WTC11 (cell line): ENCODE results near the gene RFX7. TPM values are rescaled to one million over a fixed set of nuclear protein-coding genes. Genes with fewer than 3 reads are reported as not detected.

Experiments used
- ATAC-seq: fragments of 200-7000 bp; cut with Tn5 transposase; 2 replicates; pipeline ENCODE4 v1.10.0; 2021; ENCODE audit warnings: mild to moderate bottlenecking, moderate library complexity
- CTCF ChIA-PET: fragments of 300-600 bp; sonication (Branson Sonifier 250); formaldehyde crosslinking; loops from one replicate; lab custom pipeline; 2021; ENCODE audit warnings: antibody characterized with exemption; lab: Charles Lee
- POLR2A ChIA-PET: fragments of 350-600 bp; sonication (Branson Sonifier 250); formaldehyde crosslinking; loops from one replicate; lab custom pipeline; 2021; ENCODE audit warnings: antibody characterized with exemption; lab: Charles Lee
- DNase-seq: peaks from one replicate; pipeline ENCODE4 v3.0.0; 2021; ENCODE audit warnings: low spot score
- H3K27ac Mint-ChIP-seq: 2 replicates; pipeline ENCODE4 v1.8.0; 2021; ENCODE audit warnings: mixed read lengths
- H3K27me3 Mint-ChIP-seq: 2 replicates; pipeline ENCODE4 v1.8.0; 2021; ENCODE audit warnings: low read depth, mild to moderate bottlenecking, moderate library complexity, mixed read lengths
- H3K36me3 Mint-ChIP-seq: 2 replicates; pipeline ENCODE4 v1.8.0; 2021; ENCODE audit warnings: mixed read lengths
- H3K4me1 Mint-ChIP-seq: 2 replicates; pipeline ENCODE4 v1.8.0; 2022; ENCODE audit warnings: mixed read lengths
- H3K4me3 Mint-ChIP-seq: 2 replicates; pipeline ENCODE4 v1.8.0; 2021; ENCODE audit warnings: mild to moderate bottlenecking, moderate library complexity, mixed read lengths
- H3K9me3 Mint-ChIP-seq: 2 replicates; pipeline ENCODE4 v1.8.0; 2021; ENCODE audit warnings: mixed read lengths
- E2F5 ChIP-seq: sonication (generic); formaldehyde crosslinking; IDR thresholded peaks from 2 replicates; pipeline ENCODE4 v1.8.1; 2022; ENCODE audit warnings: mild to moderate bottlenecking, moderate library complexity, missing genetic modification reagents
- ERG ChIP-seq: fragments of 250-450 bp; sonication (Bioruptor Pico); IDR thresholded peaks from 2 replicates; pipeline ENCODE4 v1.8.0; 2021; ENCODE audit warnings: mild to moderate bottlenecking
- ESRRA ChIP-seq: sonication (generic); formaldehyde crosslinking; IDR thresholded peaks from 2 replicates; pipeline ENCODE4 v1.8.1; 2022; ENCODE audit warnings: mild to moderate bottlenecking, missing genetic modification reagents, borderline replicate concordance
- FOXK1 ChIP-seq: sonication (generic); formaldehyde crosslinking; IDR thresholded peaks from 2 replicates; pipeline ENCODE4 v1.8.0; 2022; ENCODE audit warnings: mild to moderate bottlenecking, moderate library complexity, missing genetic modification reagents
- FOXP1 ChIP-seq: sonication (generic); formaldehyde crosslinking; IDR thresholded peaks from 2 replicates; pipeline ENCODE4 v1.8.0; 2022; ENCODE audit warnings: missing genetic modification reagents, mild to moderate bottlenecking, moderate library complexity, borderline replicate concordance
- GABPB1 ChIP-seq: sonication (generic); formaldehyde crosslinking; IDR thresholded peaks from 2 replicates; pipeline ENCODE4 v1.8.1; 2023; ENCODE audit warnings: mild to moderate bottlenecking, missing genetic modification reagents
- HMGA2 ChIP-seq: fragments of 250-450 bp; sonication (Bioruptor Pico); IDR thresholded peaks from 2 replicates; pipeline ENCODE4 v1.4.0; 2021; ENCODE audit warnings: mild to moderate bottlenecking, moderate library complexity
- IRF1 ChIP-seq: sonication (generic); formaldehyde crosslinking; IDR thresholded peaks from 2 replicates; pipeline ENCODE4 v1.8.0; 2023; ENCODE audit warnings: missing genetic modification reagents
- NR2C2 ChIP-seq: sonication (generic); formaldehyde crosslinking; IDR thresholded peaks from 2 replicates; pipeline ENCODE4 v1.8.0; 2022; ENCODE audit warnings: mild to moderate bottlenecking, missing genetic modification reagents
- PRRX2 ChIP-seq: fragments of 250-450 bp; sonication (Bioruptor Pico); IDR thresholded peaks from 2 replicates; pipeline ENCODE4 v1.8.0; 2021; ENCODE audit warnings: mild to moderate bottlenecking
- SMAD3 ChIP-seq: sonication (generic); formaldehyde crosslinking; IDR thresholded peaks from 2 replicates; pipeline ENCODE4 v1.8.0; 2022; ENCODE audit warnings: missing genetic modification reagents, mild to moderate bottlenecking, borderline replicate concordance
- SMAD4 ChIP-seq: sonication (generic); formaldehyde crosslinking; IDR thresholded peaks from 2 replicates; pipeline ENCODE4 v1.8.0; 2022; ENCODE audit warnings: mild to moderate bottlenecking, missing genetic modification reagents
- TEAD1 ChIP-seq: sonication (generic); formaldehyde crosslinking; IDR thresholded peaks from 2 replicates; pipeline ENCODE4 v1.8.0; 2022; ENCODE audit warnings: mild to moderate bottlenecking, missing genetic modification reagents
- TEAD4 ChIP-seq: sonication (generic); formaldehyde crosslinking; IDR thresholded peaks from 2 replicates; pipeline ENCODE4 v1.8.0; 2022; ENCODE audit warnings: mild to moderate bottlenecking, missing genetic modification reagents
- ZBTB43 ChIP-seq: sonication (generic); formaldehyde crosslinking; IDR thresholded peaks from 2 replicates; pipeline ENCODE4 v1.8.1; 2023; ENCODE audit warnings: mild to moderate bottlenecking, missing genetic modification reagents
- ZNF121 ChIP-seq: sonication (generic); formaldehyde crosslinking; IDR thresholded peaks from 2 replicates; pipeline ENCODE4 v1.8.0; 2023; ENCODE audit warnings: missing genetic modification reagents
- ZNF138 ChIP-seq: sonication (generic); formaldehyde crosslinking; conservative IDR thresholded peaks from 2 replicates; pipeline ENCODE4 v1.8.1; 2022; ENCODE audit warnings: mild to moderate bottlenecking, moderate library complexity, missing genetic modification reagents
- ZNF232 ChIP-seq: sonication (generic); formaldehyde crosslinking; IDR thresholded peaks from 2 replicates; pipeline ENCODE4 v1.8.0; 2022; ENCODE audit warnings: mild to moderate bottlenecking, missing genetic modification reagents
- ZNF317 ChIP-seq: sonication (generic); formaldehyde crosslinking; IDR thresholded peaks from 2 replicates; pipeline ENCODE4 v1.8.1; 2023; ENCODE audit warnings: low read depth, mild to moderate bottlenecking, moderate library complexity, missing genetic modification reagents, borderline replicate concordance
- ZNF671 ChIP-seq: fragments of 250-450 bp; sonication (Bioruptor Pico); IDR thresholded peaks from 2 replicates; pipeline ENCODE4 v1.8.0; 2021; ENCODE audit warnings: mild to moderate bottlenecking
- total RNA-seq: library from RNA; stranded (reverse); gene quantifications from 3 replicates; pipeline ENCODE4 v1.2.3, GENCODE V29; 2021
- TF ChIP-seq, protein P1 (sequence below): sonication (generic); formaldehyde crosslinking; IDR thresholded peaks from 2 replicates; pipeline ENCODE4 v1.8.1; 2022; ENCODE audit warnings: low read depth, mild to moderate bottlenecking, moderate library complexity, missing genetic modification reagents, borderline replicate concordance
- TF ChIP-seq, protein P2 (sequence below): sonication (generic); formaldehyde crosslinking; IDR thresholded peaks from 2 replicates; pipeline ENCODE4 v1.8.1; 2023; ENCODE audit warnings: mild to moderate bottlenecking, missing genetic modification reagents, moderate library complexity
- TF ChIP-seq, protein P3 (sequence below): sonication (generic); formaldehyde crosslinking; conservative IDR thresholded peaks from 2 replicates; pipeline ENCODE4 v1.8.1; 2022; ENCODE audit warnings: mild to moderate bottlenecking, missing genetic modification reagents

The RFX7 gene
- total RNA-seq, 1 experiment from 2014 or later, result 36.0 TPM

DNA sequence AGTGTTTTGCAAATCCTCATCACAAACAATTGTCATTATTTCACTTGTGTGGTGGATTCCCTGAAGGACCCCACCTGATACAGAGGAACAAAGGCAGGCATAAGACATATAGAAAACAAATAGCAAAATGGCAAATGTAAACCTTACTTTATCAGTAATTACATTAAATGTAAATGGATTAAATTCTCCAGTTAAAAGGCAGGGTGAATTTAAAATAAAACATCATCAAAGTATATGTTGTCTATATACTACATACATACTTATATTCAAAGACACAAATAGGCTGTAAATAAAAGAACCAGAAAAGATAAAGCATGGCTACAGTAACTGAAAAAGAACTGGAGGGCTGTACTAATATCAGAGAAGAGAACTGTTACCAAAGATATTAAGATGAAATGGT, 117.3 kb downstream of the RFX7 start:
- POLR2A ChIA-PET, result no interaction called here
- CTCF ChIA-PET, result no interaction called here
- ATAC-seq (no peak), DNase-seq (no peak)
- Mint-ChIP-seq H3K27ac (no peak overlapping the region), H3K27me3 (no peaks in the 10 kb centered on the region), H3K4me1 (no peaks in the 10 kb centered on the region), H3K36me3 (peaks cover 93% of the 10 kb centered on the region), H3K9me3 (peaks cover 69% of the 10 kb centered on the region), H3K4me3 (no peak overlapping the region)
- TF ChIP-seq TEAD4 (CRISPR knock-in tag) (no peak), TEAD1 (CRISPR knock-in tag) (no peak), SMAD4 (CRISPR knock-in tag) (no peak), HMGA2 (CRISPR knock-in tag) (no peak), FOXK1 (CRISPR knock-in tag) (no peak), GABPB1 (CRISPR knock-in tag) (no peak), ZNF671 (CRISPR knock-in tag) (no peak), ZNF317 (CRISPR knock-in tag) (no peak), IRF1 (no peak), ZNF138 (CRISPR knock-in tag) (no peak), ZNF121 (no peak), ERG (CRISPR knock-in tag) (no peak), E2F5 (no peak), PRRX2 (CRISPR knock-in tag) (no peak)

GRCh38 chr15:56124391-56124790, 119.3 kb downstream of the RFX7 start:
- peaks cover 81% of the 10 kb centered on the region for H3K9me3 Mint-ChIP-seq
- no peak overlapping the region for H3K27ac Mint-ChIP-seq
- DNase-seq (no peak), ATAC-seq (no peak)
- H3K27me3 Mint-ChIP-seq, result no peaks in the 10 kb centered on the region
- ChIA-PET POLR2A (interaction anchor here (0.7 kb wide), 1 partner anchor 16 kb away, joined by 3 read pairs; no protein-coding TSS in a partner anchor), CTCF (interaction anchor here (0.7 kb wide), 1 partner anchor 113 kb away, joined by 3 read pairs; no protein-coding TSS in a partner anchor)
- no peak overlapping the region for H3K4me3 Mint-ChIP-seq
- peaks cover 93% of the 10 kb centered on the region for H3K36me3 Mint-ChIP-seq
- TF ChIP-seq E2F5 (no peak), FOXP1 (CRISPR knock-in tag) (no peak), ZBTB43 (no peak), ZNF232 (no peak), ERG (CRISPR knock-in tag) (no peak), SMAD3 (no peak), NR2C2 (CRISPR knock-in tag) (no peak), ESRRA (CRISPR knock-in tag) (no peak)
- TF ChIP-seq, protein P1, sequence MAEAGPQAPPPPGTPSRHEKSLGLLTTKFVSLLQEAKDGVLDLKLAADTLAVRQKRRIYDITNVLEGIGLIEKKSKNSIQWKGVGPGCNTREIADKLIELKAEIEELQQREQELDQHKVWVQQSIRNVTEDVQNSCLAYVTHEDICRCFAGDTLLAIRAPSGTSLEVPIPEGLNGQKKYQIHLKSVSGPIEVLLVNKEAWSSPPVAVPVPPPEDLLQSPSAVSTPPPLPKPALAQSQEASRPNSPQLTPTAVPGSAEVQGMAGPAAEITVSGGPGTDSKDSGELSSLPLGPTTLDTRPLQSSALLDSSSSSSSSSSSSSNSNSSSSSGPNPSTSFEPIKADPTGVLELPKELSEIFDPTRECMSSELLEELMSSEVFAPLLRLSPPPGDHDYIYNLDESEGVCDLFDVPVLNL (CRISPR knock-in tag), result no peak
- TF ChIP-seq, protein P2, sequence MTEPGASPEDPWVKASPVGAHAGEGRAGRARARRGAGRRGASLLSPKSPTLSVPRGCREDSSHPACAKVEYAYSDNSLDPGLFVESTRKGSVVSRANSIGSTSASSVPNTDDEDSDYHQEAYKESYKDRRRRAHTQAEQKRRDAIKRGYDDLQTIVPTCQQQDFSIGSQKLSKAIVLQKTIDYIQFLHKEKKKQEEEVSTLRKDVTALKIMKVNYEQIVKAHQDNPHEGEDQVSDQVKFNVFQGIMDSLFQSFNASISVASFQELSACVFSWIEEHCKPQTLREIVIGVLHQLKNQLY (CRISPR knock-in tag), result no peak
- TF ChIP-seq, protein P3, sequence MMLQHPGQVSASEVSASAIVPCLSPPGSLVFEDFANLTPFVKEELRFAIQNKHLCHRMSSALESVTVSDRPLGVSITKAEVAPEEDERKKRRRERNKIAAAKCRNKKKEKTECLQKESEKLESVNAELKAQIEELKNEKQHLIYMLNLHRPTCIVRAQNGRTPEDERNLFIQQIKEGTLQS, result no peak
- H3K4me1 Mint-ChIP-seq, result no peaks in the 10 kb centered on the region
